Nephron progenitor cell (in vitro differentiated cells): ENCODE data around the gene ZBTB48.
A peak's percentile ranks its signal among the peaks of the same experiment; 100 is the strongest.

ENCODE experiments used
- DNase-seq: peaks from one replicate; pipeline ENCODE4 v3.0.0; 2021
- H3K27ac Mint-ChIP-seq: 2 replicates; pipeline ENCODE4 v1.8.0; 2021; ENCODE audit warnings: mild to moderate bottlenecking, moderate library complexity, mixed read lengths
- H3K27me3 Mint-ChIP-seq: 2 replicates; pipeline ENCODE4 v1.8.0; 2021; ENCODE audit warnings: mild to moderate bottlenecking, low read depth, mixed read lengths; ENCODE audit not compliant: poor library complexity
- H3K36me3 Mint-ChIP-seq: 2 replicates; pipeline ENCODE4 v1.8.0; 2021; ENCODE audit warnings: low read depth, mixed read lengths
- H3K4me1 Mint-ChIP-seq: 2 replicates; pipeline ENCODE4 v1.8.0; 2021; ENCODE audit warnings: mixed read lengths
- H3K4me3 Mint-ChIP-seq: 2 replicates; pipeline ENCODE4 v1.8.0; 2021; ENCODE audit warnings: mild to moderate bottlenecking, moderate library complexity, mixed read lengths
- H3K9me3 Mint-ChIP-seq: 2 replicates; pipeline ENCODE4 v1.8.0; 2021; ENCODE audit warnings: mild to moderate bottlenecking, moderate library complexity, mixed read lengths
- TF ChIP-seq, protein P1 (sequence below): fragments of 200-600 bp; sonication (generic); IDR thresholded peaks from 2 replicates; pipeline ENCODE4 v1.5.0; 2021; ENCODE audit warnings: antibody characterized with exemption

ZBTB48 gene

DNA sequence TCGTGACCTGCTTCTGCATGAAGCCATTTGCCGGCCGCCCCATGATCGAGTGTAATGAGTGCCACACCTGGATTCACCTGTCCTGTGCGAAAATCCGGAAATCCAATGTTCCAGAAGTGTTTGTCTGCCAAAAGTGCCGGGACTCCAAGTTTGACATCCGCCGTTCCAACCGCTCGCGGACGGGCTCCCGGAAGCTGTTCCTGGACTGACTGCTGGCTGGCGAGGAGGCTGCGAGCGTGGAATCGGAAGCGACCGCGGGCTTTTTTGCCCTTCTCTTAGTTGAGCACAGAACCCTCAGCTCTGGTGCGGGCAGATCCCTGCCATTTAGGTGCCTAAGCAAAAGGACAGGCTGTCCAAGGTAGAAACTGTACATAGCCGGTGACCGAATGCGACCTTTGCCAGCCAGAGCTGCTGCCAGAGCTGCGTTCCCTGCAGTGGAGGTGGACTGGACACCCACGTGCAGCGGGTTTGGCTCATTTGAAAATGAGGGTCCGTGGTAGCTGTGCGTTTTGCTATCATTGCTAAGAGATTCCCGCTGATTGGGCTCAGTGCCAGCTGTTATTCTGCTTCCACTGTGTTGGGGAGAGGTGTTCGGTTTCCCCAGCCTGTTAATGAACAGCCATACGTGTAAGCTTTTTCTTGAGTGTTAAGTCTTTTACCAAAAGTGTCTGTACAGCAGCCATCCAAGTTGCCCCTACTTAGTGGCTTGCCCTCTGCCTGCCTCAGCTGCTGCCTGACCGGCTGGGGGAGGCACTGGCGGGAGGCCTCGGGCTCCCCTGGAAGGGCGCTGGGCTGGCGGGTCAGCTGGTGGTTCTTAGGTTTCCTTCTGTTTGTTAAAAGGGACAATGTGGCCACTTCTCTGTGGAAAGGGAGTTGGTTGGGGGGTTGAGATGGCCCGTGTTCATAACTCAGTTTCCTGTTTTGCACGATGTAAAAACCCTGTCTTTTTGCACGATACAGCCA, 41.9 kb downstream of the ZBTB48 start:
- Mint-ChIP-seq H3K4me1 (peaks cover 45% of the 10 kb centered on the region), H3K36me3 (peaks cover 55% of the 10 kb centered on the region), H3K27me3 (no peaks in the 10 kb centered on the region), H3K4me3 (no peak overlapping the region), H3K9me3 (no peaks in the 10 kb centered on the region), H3K27ac (peak overlapping the region; percentile 91)
- no peak for DNase-seq
- TF ChIP-seq, protein P1, sequence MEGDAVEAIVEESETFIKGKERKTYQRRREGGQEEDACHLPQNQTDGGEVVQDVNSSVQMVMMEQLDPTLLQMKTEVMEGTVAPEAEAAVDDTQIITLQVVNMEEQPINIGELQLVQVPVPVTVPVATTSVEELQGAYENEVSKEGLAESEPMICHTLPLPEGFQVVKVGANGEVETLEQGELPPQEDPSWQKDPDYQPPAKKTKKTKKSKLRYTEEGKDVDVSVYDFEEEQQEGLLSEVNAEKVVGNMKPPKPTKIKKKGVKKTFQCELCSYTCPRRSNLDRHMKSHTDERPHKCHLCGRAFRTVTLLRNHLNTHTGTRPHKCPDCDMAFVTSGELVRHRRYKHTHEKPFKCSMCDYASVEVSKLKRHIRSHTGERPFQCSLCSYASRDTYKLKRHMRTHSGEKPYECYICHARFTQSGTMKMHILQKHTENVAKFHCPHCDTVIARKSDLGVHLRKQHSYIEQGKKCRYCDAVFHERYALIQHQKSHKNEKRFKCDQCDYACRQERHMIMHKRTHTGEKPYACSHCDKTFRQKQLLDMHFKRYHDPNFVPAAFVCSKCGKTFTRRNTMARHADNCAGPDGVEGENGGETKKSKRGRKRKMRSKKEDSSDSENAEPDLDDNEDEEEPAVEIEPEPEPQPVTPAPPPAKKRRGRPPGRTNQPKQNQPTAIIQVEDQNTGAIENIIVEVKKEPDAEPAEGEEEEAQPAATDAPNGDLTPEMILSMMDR, result no peak

DNA sequence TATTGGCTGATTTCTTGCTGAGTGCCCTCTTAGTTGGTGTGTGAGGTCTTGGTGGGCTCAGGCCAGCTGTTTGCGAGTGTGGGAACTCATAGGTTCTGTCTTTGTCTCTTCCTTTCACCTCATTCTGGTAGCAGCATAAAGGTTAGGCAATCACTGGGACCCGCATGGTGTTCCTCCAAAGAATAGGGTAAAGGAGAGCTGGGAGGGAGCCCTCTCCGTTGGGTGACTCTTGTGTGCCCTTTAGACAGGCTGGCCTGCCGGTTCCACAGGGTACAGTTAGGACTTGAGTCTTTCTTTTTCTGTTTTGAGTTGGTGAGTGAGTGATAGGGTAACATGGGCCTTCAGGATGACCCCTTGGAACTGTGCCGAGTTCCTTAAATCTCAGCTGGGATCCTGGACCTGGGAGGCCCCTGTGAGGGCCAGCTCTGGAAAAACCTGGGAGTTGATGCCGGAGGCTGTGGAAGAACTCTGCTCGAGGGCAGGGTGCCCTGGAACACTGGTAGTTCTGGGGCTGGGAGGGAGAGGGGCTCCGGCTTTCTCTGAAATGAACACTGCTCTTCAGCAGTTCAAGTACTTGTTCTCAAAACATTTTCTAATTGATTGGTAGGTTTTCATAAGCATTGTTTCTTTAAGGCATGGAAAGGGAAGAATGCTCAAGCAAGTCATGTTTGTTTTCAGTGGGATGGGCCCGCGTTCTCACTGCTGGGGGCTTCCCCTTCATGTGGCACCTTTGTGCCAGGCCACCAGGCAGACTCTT, 42.8 kb downstream of the ZBTB48 start:
- TF ChIP-seq, protein P1, result no peak

DNA sequence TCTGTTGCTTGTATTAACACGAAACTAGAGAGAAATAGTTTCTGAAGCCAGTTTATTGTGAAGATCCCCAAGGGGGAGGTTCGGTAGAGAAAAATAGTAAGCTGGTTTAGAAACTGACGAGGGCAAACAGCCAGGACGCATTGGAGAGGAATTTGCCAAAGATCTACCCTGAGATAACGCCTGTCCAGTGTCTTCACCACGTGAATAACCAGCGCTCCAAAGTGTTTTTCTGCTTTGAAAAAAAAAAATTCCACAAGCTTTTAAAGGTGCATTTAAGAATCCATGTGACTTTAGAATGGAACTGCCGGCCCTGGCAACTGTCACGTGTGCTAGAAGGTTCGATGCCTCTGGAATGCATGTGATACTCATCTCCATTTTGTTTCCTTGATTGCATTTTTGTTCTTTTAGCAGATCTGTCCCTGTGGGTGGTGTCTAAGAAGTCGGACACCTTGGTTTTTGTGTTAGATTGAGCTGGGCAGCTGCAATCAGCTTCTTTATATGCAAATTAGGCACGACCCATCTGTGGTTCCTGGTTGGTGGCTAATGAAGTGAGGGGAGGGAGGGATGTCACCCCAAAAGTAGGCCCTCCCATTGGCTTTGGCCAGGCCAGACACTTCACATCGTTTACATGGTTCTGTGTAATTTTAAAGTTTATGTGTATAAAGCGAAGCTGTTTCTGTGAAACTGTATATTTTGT, 43.6 kb downstream of the ZBTB48 start:
- H3K36me3 Mint-ChIP-seq, result peaks cover 67% of the 10 kb centered on the region
- no peaks in the 10 kb centered on the region for H3K27me3 Mint-ChIP-seq
- TF ChIP-seq, protein P1, result no peak
- H3K4me1 Mint-ChIP-seq, result peaks cover 49% of the 10 kb centered on the region
- DNase-seq, result no peak
- no peak overlapping the region for H3K4me3 Mint-ChIP-seq
- no peaks in the 10 kb centered on the region for H3K9me3 Mint-ChIP-seq
- peak overlapping the region; percentile 67 for H3K27ac Mint-ChIP-seq

More for the DNA sequence above, 42.8 kb downstream of the ZBTB48 start:
- Mint-ChIP-seq H3K4me3 (no peak overlapping the region), H3K9me3 (no peaks in the 10 kb centered on the region), H3K36me3 (peaks cover 60% of the 10 kb centered on the region), H3K27me3 (no peaks in the 10 kb centered on the region), H3K4me1 (peaks cover 46% of the 10 kb centered on the region), H3K27ac (peak overlapping the region; percentile 91)
- no peak for DNase-seq

DNA sequence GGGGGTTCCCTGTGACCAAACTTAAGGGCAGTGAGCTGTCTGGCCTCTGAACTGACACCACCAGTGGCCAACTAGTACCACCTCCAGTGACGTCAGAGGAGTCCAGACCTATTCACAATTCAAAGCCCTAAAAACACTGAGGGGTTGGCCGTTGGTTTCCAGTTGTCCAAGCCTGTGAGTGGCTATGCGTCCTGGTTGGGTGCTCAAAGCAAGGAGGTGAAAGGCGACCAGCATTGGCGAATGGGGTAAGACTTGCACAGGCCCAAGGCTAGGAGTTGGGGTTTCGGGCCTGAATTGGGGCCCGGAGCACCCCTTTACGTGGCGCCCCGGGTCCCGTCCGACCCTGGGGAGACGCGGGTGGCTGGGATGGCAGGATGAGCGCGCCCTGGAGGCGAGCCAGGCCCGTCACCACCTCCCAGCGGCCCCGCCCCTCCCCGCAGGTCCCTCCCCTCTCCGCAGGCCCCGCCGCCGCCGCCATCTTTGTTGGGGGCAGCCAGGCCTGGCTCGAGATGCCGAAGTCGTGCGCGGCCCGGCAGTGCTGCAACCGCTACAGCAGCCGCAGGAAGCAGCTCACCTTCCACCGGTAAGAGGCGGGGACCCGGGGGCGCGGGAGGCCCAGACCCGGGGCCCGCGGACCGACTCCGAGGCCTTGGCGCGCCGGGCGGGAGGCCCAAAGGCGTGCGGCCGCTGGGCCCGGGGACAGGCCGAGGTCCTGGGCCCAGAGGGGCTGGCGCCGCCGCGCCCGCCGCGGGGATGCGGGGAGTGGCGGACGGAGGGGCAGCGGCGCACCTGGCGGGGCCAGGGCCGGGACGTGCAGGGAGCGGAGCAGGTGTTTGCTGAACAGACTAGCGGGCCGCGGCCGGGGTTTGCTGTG, 45.2 kb downstream of the ZBTB48 start, which contains the start of gene THAP3:
THAP3 (plus strand) TSS at position 159 of the 874 bp plus-strand sequence; CDS start at position 510, 351 bp downstream.
- H3K27ac Mint-ChIP-seq, result peak within 1 kb of the TSS; percentile 88
- H3K4me1 Mint-ChIP-seq, result peaks cover 49% of the 10 kb centered on the region
- peak within 1 kb of the TSS; percentile 92 for H3K4me3 Mint-ChIP-seq
- peaks cover 61% of the 10 kb centered on the region for H3K36me3 Mint-ChIP-seq
- H3K9me3 Mint-ChIP-seq, result no peaks in the 10 kb centered on the region
- peak; percentile 94 for DNase-seq
- TF ChIP-seq, protein P1, result no peak
- no peaks in the 10 kb centered on the region for H3K27me3 Mint-ChIP-seq

DNA sequence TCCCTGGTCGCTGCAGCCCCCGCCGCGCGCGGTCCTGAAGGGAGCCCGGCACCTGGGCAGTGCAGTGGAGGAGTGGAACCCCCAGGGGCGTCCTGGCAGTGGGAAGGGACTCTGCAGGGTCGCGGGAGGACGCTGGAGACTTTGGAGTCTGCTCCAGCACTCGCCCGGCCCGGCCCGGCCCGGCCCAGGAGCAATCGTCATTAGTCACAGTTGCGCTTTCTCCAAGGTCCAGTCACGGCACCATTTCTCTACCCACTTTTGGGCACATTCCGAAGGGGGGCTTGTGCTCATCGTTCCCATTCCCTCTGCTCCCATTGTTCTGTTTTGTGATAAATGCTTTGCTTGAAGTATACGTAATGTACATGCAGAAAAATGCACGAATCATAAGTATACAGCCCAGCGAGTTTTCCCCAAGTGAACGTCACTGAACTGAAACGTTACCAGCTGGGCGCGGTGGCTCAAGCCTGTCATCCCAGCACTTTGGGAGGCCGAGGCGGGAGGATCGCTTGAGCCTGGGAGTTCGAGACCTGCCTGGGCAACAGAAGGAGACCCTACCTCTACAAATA, 45.9 kb downstream of the ZBTB48 start:
- peaks cover 60% of the 10 kb centered on the region for H3K36me3 Mint-ChIP-seq
- DNase-seq, result no peak
- H3K27ac Mint-ChIP-seq, result no peak overlapping the region
- TF ChIP-seq, protein P1, result no peak
- peak overlapping the region; percentile 92 for H3K4me3 Mint-ChIP-seq
- peaks cover 49% of the 10 kb centered on the region for H3K4me1 Mint-ChIP-seq
- H3K9me3 Mint-ChIP-seq, result no peaks in the 10 kb centered on the region
- no peaks in the 10 kb centered on the region for H3K27me3 Mint-ChIP-seq
